ENCODE results near the gene CORIN. TPM values are rescaled to one million over a fixed set of nuclear protein-coding genes. Genes with fewer than 3 reads are reported as not detected.

Gene CORIN
- total and polyA plus RNA-seq, 4 donors, result 0.02 to 0.23 (median 0.15) TPM

DNA sequence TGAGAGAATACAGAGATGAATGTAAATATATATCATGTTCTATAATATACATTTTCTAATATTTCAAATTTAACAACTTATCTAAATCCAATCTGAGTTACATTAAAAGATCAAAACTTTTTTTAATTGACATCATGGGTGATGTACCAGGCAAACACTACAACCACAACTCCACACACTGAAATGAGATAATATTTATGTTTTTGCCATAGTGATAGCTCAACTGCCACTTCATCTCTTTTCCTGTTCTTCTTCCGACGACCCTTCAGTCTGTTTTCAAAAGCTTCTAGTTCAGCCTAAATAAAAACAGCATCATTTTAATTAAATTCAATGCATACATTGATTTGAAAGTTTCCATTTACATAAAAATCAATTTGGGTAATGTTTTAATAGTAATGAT is 10.2 kb upstream of the CORIN start:
- Histone ChIP-seq H3K9ac (ENCODE audit: low read depth in 1 of 2, low read length in 2 of 2) (no peak overlapping the region), H3K36me3 (ENCODE audit: control insufficient read depth in 4 of 4, insufficient read depth in 3 of 4, low read depth in 1 of 4, low read length in 3 of 4) (peaks cover 0 to 15% (median 2%) of the 10 kb centered on the region in 4 donors), H3K4me1 (ENCODE audit: control insufficient read depth in 4 of 4, insufficient read depth in 4 of 4, low read length in 3 of 4) (no peaks in the 10 kb centered on the region), H3K27me3 (ENCODE audit: control insufficient read depth in 4 of 4, insufficient read depth in 4 of 4, low read length in 3 of 4) (no peaks in the 10 kb centered on the region), H3K9me3 (ENCODE audit: control insufficient read depth in 4 of 4, low read length in 3 of 4) (no peaks in the 10 kb centered on the region), H3K4me3 (ENCODE audit: low read depth in 1 of 3, low read length in 3 of 3) (no peak overlapping the region), H3K27ac (ENCODE audit: low read depth in 1 of 2, low read length in 2 of 2) (no peak overlapping the region)
- TF ChIP-seq FOXA1 (IDR thresholded peaks at IDR 0.05) (no peak), ZBTB33 (IDR thresholded peaks at IDR 0.05) (no peak), FOXA2 (IDR thresholded peaks at IDR 0.05) (no peak), RXRA (IDR thresholded peaks at IDR 0.05) (no peak), TAF1 (conservative IDR thresholded peaks at IDR 0.05) (no peak), YY1 (IDR thresholded peaks at IDR 0.05) (no peak), HNF4A (conservative IDR thresholded peaks at IDR 0.05) (no peak), EGR1 (IDR thresholded peaks at IDR 0.05; ENCODE audit: low read depth in 2 of 2) (no peak), GABPA (IDR thresholded peaks at IDR 0.05 in 1 of 2, conservative IDR thresholded peaks at IDR 0.05 in 1 of 2) (no peak), RAD21 (IDR thresholded peaks at IDR 0.05) (no peak), HNF4G (IDR thresholded peaks at IDR 0.05) (no peak), NR2F2 (IDR thresholded peaks at IDR 0.05) (no peak), SP1 (IDR thresholded peaks at IDR 0.05) (no peak), CTCF (IDR thresholded peaks at IDR 0.05; ENCODE audit: low read depth, low read length, missing input control) (no peak)
- TF ChIP-seq, protein P1, sequence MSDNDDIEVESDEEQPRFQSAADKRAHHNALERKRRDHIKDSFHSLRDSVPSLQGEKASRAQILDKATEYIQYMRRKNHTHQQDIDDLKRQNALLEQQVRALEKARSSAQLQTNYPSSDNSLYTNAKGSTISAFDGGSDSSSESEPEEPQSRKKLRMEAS (IDR thresholded peaks at IDR 0.05), result no peak
- TF ChIP-seq, protein P2, sequence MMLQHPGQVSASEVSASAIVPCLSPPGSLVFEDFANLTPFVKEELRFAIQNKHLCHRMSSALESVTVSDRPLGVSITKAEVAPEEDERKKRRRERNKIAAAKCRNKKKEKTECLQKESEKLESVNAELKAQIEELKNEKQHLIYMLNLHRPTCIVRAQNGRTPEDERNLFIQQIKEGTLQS (IDR thresholded peaks at IDR 0.05), result no peak
- 93% methylated on average over 2 of the region's 2 CpGs for WGBS
- DNase-seq (ENCODE audit: low spot score), result no peak

- H3K9me3 ChIP-seq (ENCODE audit: control insufficient read depth in 4 of 4, low read length in 3 of 4), result no peaks in the 10 kb centered on the region
- no peaks in the 10 kb centered on the region for H3K27me3 ChIP-seq (ENCODE audit: control insufficient read depth in 4 of 4, insufficient read depth in 4 of 4, low read length in 3 of 4)
- peaks cover 0 to 4% (median 2%) of the 10 kb centered on the region in 4 donors for H3K4me1 ChIP-seq (ENCODE audit: control insufficient read depth in 4 of 4, insufficient read depth in 4 of 4, low read length in 3 of 4)
- H3K36me3 ChIP-seq (ENCODE audit: control insufficient read depth in 4 of 4, insufficient read depth in 3 of 4, low read depth in 1 of 4, low read length in 3 of 4), result peaks cover 0 to 4% (median 2%) of the 10 kb centered on the region in 4 donors
- TF ChIP-seq JUND (IDR thresholded peaks at IDR 0.05) (no peak), ZBTB33 (IDR thresholded peaks at IDR 0.05) (no peak), YY1 (IDR thresholded peaks at IDR 0.05) (no peak), CTCF (IDR thresholded peaks at IDR 0.05; ENCODE audit: low read depth, low read length, missing input control) (no peak), HNF4G (IDR thresholded peaks at IDR 0.05) (no peak), TAF1 (conservative IDR thresholded peaks at IDR 0.05) (no peak), NR2F2 (IDR thresholded peaks at IDR 0.05) (no peak), FOXA1 (IDR thresholded peaks at IDR 0.05) (no peak), GABPA (IDR thresholded peaks at IDR 0.05 in 1 of 2, conservative IDR thresholded peaks at IDR 0.05 in 1 of 2) (no peak), FOXA2 (IDR thresholded peaks at IDR 0.05) (no peak)
- no peak overlapping the region for H3K4me3 ChIP-seq (ENCODE audit: low read depth in 1 of 3, low read length in 3 of 3)
- no peak overlapping the region for H3K9ac ChIP-seq (ENCODE audit: low read depth in 1 of 2, low read length in 2 of 2)
- no peak for DNase-seq (ENCODE audit: low spot score)
- no peak overlapping the region for H3K27ac ChIP-seq (ENCODE audit: low read depth in 1 of 2, low read length in 2 of 2)
Measured at GRCh38 chr4:47842985-47843384, 5.1 kb upstream of the CORIN start.
